Measurements from ENCODE around the gene GMPR2. TPM values are rescaled to one million over a fixed set of nuclear protein-coding genes. Genes with fewer than 3 reads are reported as not detected.

Gene GMPR2
- total RNA-seq, 1 donor from 2014 or later = 55.8 TPM

GRCh38 chr14:24189460-24189859 is 43.3 kb upstream of the GMPR2 start:
- peaks cover 7% of the 10 kb centered on the region for H3K27me3 Mint-ChIP-seq (ENCODE audit: unreplicated experiment)
- no peak for DNase-seq
- H3K36me3 Mint-ChIP-seq (ENCODE audit: unreplicated experiment) = no peaks in the 10 kb centered on the region
- no peak overlapping the region for H3K4me3 Mint-ChIP-seq (ENCODE audit: unreplicated experiment)
- H3K4me1 Mint-ChIP-seq (ENCODE audit: low read depth, unreplicated experiment) = no peaks in the 10 kb centered on the region
- peak overlapping the region; percentile 17 for H3K27ac Mint-ChIP-seq (ENCODE audit: unreplicated experiment)
- TF ChIP-seq CTCF (IDR thresholded peaks at IDR 0.05; ENCODE audit: partially characterized antibody, unreplicated experiment) = no peak
- peaks cover 5% of the 10 kb centered on the region for H3K9me3 Mint-ChIP-seq (ENCODE audit: unreplicated experiment)

GRCh38 chr14:24190416-24190815 is 42.3 kb upstream of the GMPR2 start:
- no peak for DNase-seq
- Mint-ChIP-seq H3K4me3 (ENCODE audit: unreplicated experiment) (no peak overlapping the region), H3K27me3 (ENCODE audit: unreplicated experiment) (peaks cover 6% of the 10 kb centered on the region), H3K36me3 (ENCODE audit: unreplicated experiment) (no peaks in the 10 kb centered on the region), H3K4me1 (ENCODE audit: low read depth, unreplicated experiment) (peaks cover 2% of the 10 kb centered on the region), H3K9me3 (ENCODE audit: unreplicated experiment) (peaks cover 5% of the 10 kb centered on the region), H3K27ac (ENCODE audit: unreplicated experiment) (no peak overlapping the region)
- no peak for TF ChIP-seq CTCF (IDR thresholded peaks at IDR 0.05; ENCODE audit: partially characterized antibody, unreplicated experiment)

- Mint-ChIP-seq H3K27ac (ENCODE audit: unreplicated experiment) (no peak overlapping the region), H3K9me3 (ENCODE audit: unreplicated experiment) (peaks cover 8% of the 10 kb centered on the region)
Measured at GRCh38 chr14:24192933-24193332, 39.8 kb upstream of the GMPR2 start.

GRCh38 chr14:24194186-24194872 is 38.4 kb upstream of the GMPR2 start:
- no peaks in the 10 kb centered on the region for H3K36me3 Mint-ChIP-seq (ENCODE audit: unreplicated experiment)
- peak overlapping the region; percentile 28 for H3K27ac Mint-ChIP-seq (ENCODE audit: unreplicated experiment)
- TF ChIP-seq CTCF (IDR thresholded peaks at IDR 0.05; ENCODE audit: partially characterized antibody, unreplicated experiment) = no peak
- H3K9me3 Mint-ChIP-seq (ENCODE audit: unreplicated experiment) = peaks cover 8% of the 10 kb centered on the region
- peaks cover 6% of the 10 kb centered on the region for H3K4me1 Mint-ChIP-seq (ENCODE audit: low read depth, unreplicated experiment)
- peak overlapping the region; percentile 89 for H3K4me3 Mint-ChIP-seq (ENCODE audit: unreplicated experiment)
- H3K27me3 Mint-ChIP-seq (ENCODE audit: unreplicated experiment) = peaks cover 11% of the 10 kb centered on the region
- no peak for DNase-seq

More at GRCh38 chr14:24192933-24193332, 39.8 kb upstream of the GMPR2 start:
- H3K4me3 Mint-ChIP-seq (ENCODE audit: unreplicated experiment) = no peak overlapping the region
- H3K4me1 Mint-ChIP-seq (ENCODE audit: low read depth, unreplicated experiment) = peaks cover 6% of the 10 kb centered on the region
- peaks cover 11% of the 10 kb centered on the region for H3K27me3 Mint-ChIP-seq (ENCODE audit: unreplicated experiment)
- TF ChIP-seq CTCF (IDR thresholded peaks at IDR 0.05; ENCODE audit: partially characterized antibody, unreplicated experiment) = no peak
- H3K36me3 Mint-ChIP-seq (ENCODE audit: unreplicated experiment) = no peaks in the 10 kb centered on the region
- DNase-seq = no peak

GRCh38 chr14:24194873-24195185 is 37.9 kb upstream of the GMPR2 start:
- Mint-ChIP-seq H3K36me3 (ENCODE audit: unreplicated experiment) (no peaks in the 10 kb centered on the region), H3K27me3 (ENCODE audit: unreplicated experiment) (peaks cover 11% of the 10 kb centered on the region), H3K9me3 (ENCODE audit: unreplicated experiment) (peaks cover 6% of the 10 kb centered on the region), H3K4me1 (ENCODE audit: low read depth, unreplicated experiment) (peaks cover 6% of the 10 kb centered on the region), H3K27ac (ENCODE audit: unreplicated experiment) (peak overlapping the region; percentile 59), H3K4me3 (ENCODE audit: unreplicated experiment) (peak overlapping the region; percentile 89)
- no peak for DNase-seq
- no peak for TF ChIP-seq CTCF (IDR thresholded peaks at IDR 0.05; ENCODE audit: partially characterized antibody, unreplicated experiment)
